Endodermal cell (in vitro differentiated cells): ENCODE measurements around the gene NUDT13. TPM values are rescaled to one million over a fixed set of nuclear protein-coding genes. Genes with fewer than 3 reads are reported as not detected.

Source experiments
- DNase-seq: peaks from one replicate; pipeline ENCODE4 v3.0.0-alpha.2; 2017
- H3K27ac ChIP-seq: 2 replicates; pipeline ENCODE4 v1.5.1; 2013; ENCODE audit warnings: mild to moderate bottlenecking, low read depth, low read length, moderate library complexity
- H3K27me3 ChIP-seq: 2 replicates; pipeline ENCODE4 v1.6.1; 2013; ENCODE audit warnings: mild to moderate bottlenecking, low read length, moderate library complexity; ENCODE audit not compliant: insufficient read depth, control insufficient read depth, poor library complexity, severe bottlenecking
- H3K36me3 ChIP-seq: 2 replicates; pipeline ENCODE4 v1.7.0; 2013; ENCODE audit warnings: mild to moderate bottlenecking, low read length, moderate library complexity; ENCODE audit not compliant: control insufficient read depth, insufficient read depth
- H3K4me1 ChIP-seq: one replicate; pipeline ENCODE4 v1.7.0; 2013; ENCODE audit warnings: low read length; ENCODE audit not compliant: control insufficient read depth, insufficient read depth
- H3K4me3 ChIP-seq: 2 replicates; pipeline ENCODE4 v1.5.1; 2013; ENCODE audit warnings: mild to moderate bottlenecking, low read length, moderate library complexity
- H3K9ac ChIP-seq: 2 replicates; pipeline ENCODE4 v1.6.1; 2013; ENCODE audit warnings: mild to moderate bottlenecking, low read length, moderate library complexity; ENCODE audit not compliant: poor library complexity, severe bottlenecking; ENCODE audit errors: extremely low read depth
- H3K9me3 ChIP-seq: 2 replicates; pipeline ENCODE4 v1.6.1; 2013; ENCODE audit warnings: mild to moderate bottlenecking, low read length, moderate library complexity; ENCODE audit not compliant: control insufficient read depth
- H3K27ac Mint-ChIP-seq: 2 replicates; pipeline ENCODE4 v1.8.0; 2020; ENCODE audit warnings: mixed read lengths
- H3K27me3 Mint-ChIP-seq: 2 replicates; pipeline ENCODE4 v1.8.0; 2021; ENCODE audit warnings: mild to moderate bottlenecking, mixed read lengths; ENCODE audit not compliant: insufficient read depth
- H3K36me3 Mint-ChIP-seq: 2 replicates; pipeline ENCODE4 v1.8.0; 2020; ENCODE audit warnings: low read depth, mixed read lengths
- H3K4me1 Mint-ChIP-seq: 2 replicates; pipeline ENCODE4 v1.8.0; 2020; ENCODE audit warnings: mixed read lengths
- H3K4me3 Mint-ChIP-seq: 2 replicates; pipeline ENCODE4 v1.8.0; 2020; ENCODE audit warnings: mild to moderate bottlenecking, moderate library complexity, mixed read lengths
- H3K9me3 Mint-ChIP-seq: 2 replicates; pipeline ENCODE4 v1.8.0; 2020; ENCODE audit warnings: mild to moderate bottlenecking, mixed read lengths
- CTCF ChIP-seq: fragments of 200-600 bp; sonication (generic); conservative IDR thresholded peaks from 2 replicates; pipeline ENCODE4 v1.5.0; 2021; ENCODE audit warnings: antibody characterized with exemption, mild to moderate bottlenecking
- WGBS, 2 experiments: methylation state at CpG; one replicate each; pipeline versions ENCODE4 v1.1.5 to v1.1.7; 2013; ENCODE audit warnings: missing lambda C conversion rate in 2 of 2, mixed read lengths in 1 of 2; ENCODE audit not compliant: insufficient coverage in 1 of 2, insufficient read length in 1 of 2; 5-methylcytosine and 5-hydroxymethylcytosine counted together
- total RNA-seq, 2 donors: library from RNA; stranded (reverse); fragmentation: NEBNext Ultra II Directional in 1 of 2; extraction: Animal tissue kit (Norgen Biotek cat#: 25700) in 1 of 2; gene quantifications; 2 replicates in 1 of 2; 3 replicates in 1 of 2; pipeline ENCODE4 v1.2.1, GENCODE V29; 2021

NUDT13 gene
- total RNA-seq, 2 donors from 2014 or later = 3.3 to 3.9 TPM

DNA sequence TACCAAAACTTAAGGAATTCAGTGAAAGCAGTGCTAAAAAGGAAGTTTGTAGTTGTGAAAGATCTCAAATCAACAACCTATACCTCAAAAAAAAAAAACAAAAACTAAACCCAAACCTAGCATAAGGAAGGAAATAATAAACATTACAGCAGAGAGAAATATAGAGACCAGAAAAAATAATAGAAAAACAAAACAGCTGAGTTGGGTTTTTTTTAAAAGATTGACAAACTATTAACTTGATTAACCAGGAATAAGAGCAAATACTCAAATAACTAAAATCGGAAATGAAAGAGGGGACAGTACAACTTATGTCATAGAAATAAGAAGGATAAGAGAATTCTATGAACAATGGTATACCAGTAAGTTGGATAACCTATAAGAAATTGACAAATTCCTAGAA lies 50.8 kb downstream of the NUDT13 start:
- no peak overlapping the region for H3K4me3 Mint-ChIP-seq
- H3K36me3 Mint-ChIP-seq = peaks cover 47% of the 10 kb centered on the region
- no peak for TF ChIP-seq CTCF
- Histone ChIP-seq H3K9me3 (peaks cover 9% of the 10 kb centered on the region), H3K27me3 (no peaks in the 10 kb centered on the region), H3K4me3 (no peak overlapping the region), H3K36me3 (peaks cover 51% of the 10 kb centered on the region), H3K9ac (no peak overlapping the region), H3K27ac (no peak overlapping the region), H3K4me1 (no peaks in the 10 kb centered on the region)
- 88% methylated on average over 1 of the region's 1 CpG; no CpG with 5 or more reads in 1 of the 2 experiments for WGBS, 2 experiments
- no peaks in the 10 kb centered on the region for H3K9me3 Mint-ChIP-seq
- H3K27ac Mint-ChIP-seq = no peak overlapping the region
- H3K4me1 Mint-ChIP-seq = no peaks in the 10 kb centered on the region
- no peaks in the 10 kb centered on the region for H3K27me3 Mint-ChIP-seq
- no peak for DNase-seq

DNA sequence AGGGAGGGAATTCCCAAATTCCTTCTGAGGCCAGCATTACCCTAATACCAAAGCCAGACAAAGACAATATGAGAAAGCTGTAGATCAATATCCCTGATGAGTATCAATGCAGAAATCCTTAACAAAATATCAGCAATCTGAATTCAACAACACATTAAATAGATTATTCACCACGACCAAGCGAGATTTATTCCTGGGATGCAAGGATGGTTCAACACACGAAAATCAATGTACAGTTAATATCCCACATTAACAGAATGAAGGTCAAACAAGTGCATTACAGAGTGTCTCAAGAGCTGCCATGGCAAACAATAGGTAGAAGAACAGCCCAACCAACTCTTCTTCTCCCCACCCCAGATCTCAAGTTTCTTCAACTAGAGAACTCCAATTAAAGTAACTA lies 51.4 kb downstream of the NUDT13 start:
- Mint-ChIP-seq H3K27ac (no peak overlapping the region), H3K36me3 (peaks cover 41% of the 10 kb centered on the region), H3K27me3 (no peaks in the 10 kb centered on the region), H3K4me1 (peaks cover 2% of the 10 kb centered on the region), H3K4me3 (no peak overlapping the region), H3K9me3 (no peaks in the 10 kb centered on the region)
- Histone ChIP-seq H3K4me1 (no peaks in the 10 kb centered on the region), H3K9me3 (peaks cover 9% of the 10 kb centered on the region), H3K36me3 (peaks cover 45% of the 10 kb centered on the region), H3K27ac (no peak overlapping the region), H3K4me3 (peak overlapping the region; percentile 14), H3K27me3 (no peaks in the 10 kb centered on the region), H3K9ac (no peak overlapping the region)
- WGBS, 2 experiments = 87 to 100% methylated on average over 3 of the region's 3 CpGs
- DNase-seq = no peak
- no peak for TF ChIP-seq CTCF

DNA sequence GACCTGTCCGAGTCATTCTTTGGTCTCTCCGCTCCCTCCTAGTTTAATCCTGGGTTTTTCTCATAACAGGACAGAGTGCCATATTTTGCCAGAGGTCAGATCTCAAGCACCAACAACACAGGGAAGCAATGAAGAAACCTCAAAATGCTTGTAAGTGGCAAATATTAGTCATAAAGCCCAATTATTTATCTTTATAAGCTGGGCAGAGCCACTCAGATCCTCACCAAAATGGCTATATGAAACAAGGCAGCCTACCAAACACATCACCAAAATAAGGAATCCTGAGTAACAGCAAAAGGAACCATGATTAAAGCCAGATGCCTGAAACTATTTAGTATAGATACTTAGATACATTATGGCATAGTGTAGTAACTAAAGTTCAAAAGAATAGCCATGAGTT lies 52.8 kb downstream of the NUDT13 start:
- no peaks in the 10 kb centered on the region for H3K27me3 ChIP-seq
- TF ChIP-seq CTCF = no peak
- no peaks in the 10 kb centered on the region for H3K27me3 Mint-ChIP-seq
- no peaks in the 10 kb centered on the region for H3K9me3 Mint-ChIP-seq
- H3K4me1 Mint-ChIP-seq = peaks cover 10% of the 10 kb centered on the region
- H3K36me3 Mint-ChIP-seq = peaks cover 38% of the 10 kb centered on the region
- no peak overlapping the region for H3K9ac ChIP-seq
- no peak overlapping the region for H3K27ac ChIP-seq
- no peak overlapping the region for H3K27ac Mint-ChIP-seq
- H3K9me3 ChIP-seq = peaks cover 9% of the 10 kb centered on the region
- no peak overlapping the region for H3K4me3 ChIP-seq
- 95 to 100% methylated on average over 2 of the region's 2 CpGs for WGBS, 2 experiments
- no peaks in the 10 kb centered on the region for H3K4me1 ChIP-seq
- DNase-seq = no peak
- peaks cover 41% of the 10 kb centered on the region for H3K36me3 ChIP-seq
- H3K4me3 Mint-ChIP-seq = no peak overlapping the region
